Femur (tissue), 1 donor: ENCODE data around the gene C2orf78.
"Not testable (repeated sequence)": the region's sequence is repeated elsewhere in the genome, so short reads cannot be mapped to it uniquely, and the experiment has no call there.

Experiments
- DNase-seq: peaks from one replicate; pipeline ENCODE4 v3.0.0-alpha.2; 2017

The C2orf78 gene

DNA sequence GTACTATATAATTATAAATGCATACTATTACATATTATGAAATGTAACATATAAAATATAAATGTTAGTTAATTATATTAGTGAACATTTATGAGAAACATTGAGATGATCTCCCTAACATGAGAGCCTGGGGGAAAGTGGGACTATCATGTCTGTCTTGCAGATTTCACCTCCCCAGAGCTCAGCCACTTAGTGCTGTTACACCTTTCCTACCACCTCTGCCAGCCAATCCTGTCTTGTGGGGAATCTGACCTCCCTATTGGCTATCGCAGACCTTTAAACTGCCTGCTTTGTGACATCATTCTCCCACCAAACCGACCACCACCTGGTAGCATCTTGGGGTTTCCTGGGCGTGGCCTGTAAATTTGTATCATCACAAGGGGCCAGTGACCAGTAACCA is at the start of gene C2orf78:
TSS of gene C2orf78 (plus strand) at position 301 of the 400 bp plus-strand sequence. CDS start 127 bp downstream, outside the sequence.
- not testable (repeated sequence) for DNase-seq

DNA sequence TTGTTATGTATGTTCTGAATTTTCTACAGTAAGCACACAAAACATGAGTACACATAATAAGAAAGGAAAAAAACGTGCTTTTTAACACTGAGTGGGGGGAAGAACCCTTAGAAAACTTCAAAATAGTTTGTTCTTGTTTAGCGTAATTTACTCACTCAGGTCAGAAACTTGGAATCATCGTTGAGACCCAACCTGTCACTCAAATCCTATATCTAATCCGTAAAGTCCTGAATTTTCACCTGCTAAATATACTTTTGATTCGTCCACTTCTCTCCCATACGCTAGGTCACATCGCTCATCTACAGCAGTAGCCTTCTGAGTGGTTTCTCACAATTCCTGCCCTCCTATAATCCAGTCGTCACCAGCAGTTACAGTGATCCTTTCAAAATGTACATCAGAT is 47.6 kb upstream of the C2orf78 start:
- no peak for DNase-seq

- DNase-seq, result peak; percentile 98
These were observed 46.9 kb upstream of the C2orf78 start, which contains the start of gene TPRKB for GRCh38 chr2:73736855-73737779. TPRKB (minus strand) TSS chr2:73737345; CDS start chr2:73734569, 2,776 bp downstream.

GRCh38 chr2:73739101-73739500 is 44.9 kb upstream of the C2orf78 start:
- DNase-seq, result no peak

GRCh38 chr2:73740767-73741166 is 43.2 kb upstream of the C2orf78 start:
- DNase-seq, result no peak

- no peak for DNase-seq
These were observed 37.7 kb upstream of the C2orf78 start for GRCh38 chr2:73746015-73746876.

- no peak for DNase-seq
These were observed 37.1 kb upstream of the C2orf78 start for GRCh38 chr2:73746877-73747208.

DNA sequence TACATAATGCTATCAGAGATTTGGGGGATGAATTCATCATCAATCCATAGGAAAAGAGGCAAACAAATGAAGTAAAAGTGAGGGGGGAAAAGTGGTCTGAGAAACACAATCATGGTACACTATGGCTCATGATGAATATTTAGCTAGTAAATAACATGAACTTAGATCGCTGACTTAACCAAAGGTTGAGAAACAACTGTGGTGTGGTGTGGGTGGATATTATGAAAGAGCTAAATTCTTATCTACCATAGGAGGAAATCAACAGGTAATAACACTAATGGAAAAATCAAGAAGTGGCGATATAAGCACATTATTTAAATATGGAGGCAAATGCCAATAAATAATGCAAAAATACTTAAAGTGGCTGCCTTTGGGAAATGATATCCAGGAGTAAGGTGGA is 34.7 kb upstream of the C2orf78 start:
- no peak for DNase-seq

DNA sequence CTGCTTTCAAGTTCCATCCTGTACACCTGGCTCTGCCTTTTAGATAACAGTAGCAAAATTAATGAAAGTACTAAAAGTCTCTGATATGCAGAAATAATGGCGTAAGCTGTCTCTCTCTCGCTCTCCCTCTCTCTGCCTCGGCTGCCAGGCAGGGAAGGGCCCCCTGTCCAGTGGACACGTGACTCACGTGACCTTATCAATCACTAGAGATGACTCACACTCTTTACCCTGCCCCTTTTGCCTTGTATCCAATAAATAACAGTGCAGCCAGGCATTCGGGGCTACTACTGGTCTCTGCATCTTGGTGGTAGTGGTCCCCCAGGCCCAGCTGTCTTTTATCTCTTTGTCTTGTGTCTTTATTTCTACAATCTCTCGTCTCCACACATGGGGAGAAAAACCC is 29.7 kb upstream of the C2orf78 start:
- DNase-seq, result not testable (repeated sequence)

DNA sequence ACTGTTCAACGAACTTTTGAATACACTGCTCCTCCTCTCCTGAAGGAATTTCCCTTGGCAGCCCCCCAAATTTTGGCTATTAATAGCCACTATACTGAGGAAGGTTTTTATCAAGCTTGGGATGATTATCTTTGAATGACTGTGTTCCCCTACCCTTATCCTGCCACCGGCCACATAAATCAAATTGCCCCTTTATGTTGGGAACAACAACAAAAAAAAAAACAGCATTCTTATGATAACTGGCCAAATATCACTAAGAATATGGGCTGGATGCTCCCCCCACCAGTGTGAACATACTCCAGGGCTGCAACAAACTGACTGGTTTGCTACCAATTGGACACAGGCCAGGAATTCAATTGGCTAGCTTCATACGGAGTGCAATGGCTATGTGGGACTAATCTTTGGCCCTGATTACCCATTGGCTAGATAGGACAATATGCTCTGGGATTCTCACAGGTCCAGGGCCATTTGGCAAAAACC is 24.7 kb upstream of the C2orf78 start:
- DNase-seq, result no peak

- DNase-seq, result no peak
These were observed 24.1 kb upstream of the C2orf78 start for GRCh38 chr2:73759904-73760303.

- no peak for DNase-seq
These were observed 21.4 kb upstream of the C2orf78 start for GRCh38 chr2:73762571-73762970.

- no peak for DNase-seq
These were observed 19.0 kb upstream of the C2orf78 start for GRCh38 chr2:73764945-73765344.

DNA sequence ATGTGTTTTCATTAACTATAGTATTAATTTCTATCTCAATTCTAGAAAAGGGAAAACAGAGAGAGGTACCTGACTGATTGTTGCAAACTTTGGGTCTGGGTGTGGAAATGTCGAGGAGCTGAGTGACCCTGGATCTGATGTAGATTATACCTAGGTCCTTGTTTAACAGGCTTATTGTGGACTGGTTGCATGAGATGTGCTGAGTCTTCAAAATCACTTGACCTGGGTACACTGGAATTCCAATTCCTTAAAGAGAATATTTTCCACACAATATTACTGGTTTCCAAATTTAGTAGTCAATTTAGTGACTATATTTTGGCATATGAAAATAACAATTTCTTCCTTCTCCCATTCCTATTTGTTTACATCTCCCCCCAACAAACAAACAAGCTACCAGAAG is 17.6 kb upstream of the C2orf78 start:
- no peak for DNase-seq

DNA sequence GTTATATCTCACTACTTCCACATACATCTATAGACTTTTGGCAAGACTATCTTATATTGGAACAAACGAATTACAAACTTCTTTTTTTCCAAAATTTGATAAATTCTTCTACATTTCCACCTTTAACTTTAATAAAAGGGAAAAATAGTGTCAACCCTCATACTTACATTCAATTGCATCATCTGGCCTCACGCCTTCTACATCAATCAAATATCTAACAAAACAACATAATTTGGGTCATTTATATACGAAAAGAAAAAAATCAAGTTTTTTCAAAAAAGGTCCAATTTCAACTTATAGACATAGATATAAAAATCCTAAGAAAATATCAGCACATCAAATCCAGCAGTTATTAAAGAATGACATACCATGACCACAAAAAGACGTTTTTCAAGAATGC is 17.0 kb upstream of the C2orf78 start:
- no peak for DNase-seq

DNA sequence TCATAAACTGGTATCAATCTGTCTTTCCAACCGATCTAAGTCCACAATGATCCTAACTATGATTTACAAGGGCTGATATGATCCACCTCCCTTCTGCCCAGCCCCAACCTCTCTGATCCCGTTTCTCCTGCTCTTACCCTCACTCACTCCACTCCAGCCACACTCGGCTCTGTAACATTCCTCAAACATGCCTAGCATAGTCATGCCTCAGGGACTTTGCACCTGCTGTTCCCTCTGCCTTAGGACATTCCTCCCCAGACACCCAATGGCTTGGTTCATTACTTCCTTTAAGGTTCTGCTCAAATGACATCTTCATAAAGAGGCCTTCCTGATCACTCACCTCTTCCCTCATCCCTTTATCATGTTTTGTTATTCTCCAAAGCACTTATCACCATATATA is 13.3 kb upstream of the C2orf78 start:
- no peak for DNase-seq

GRCh38 chr2:73772819-73773218 is 11.2 kb upstream of the C2orf78 start:
- no peak for DNase-seq

DNA sequence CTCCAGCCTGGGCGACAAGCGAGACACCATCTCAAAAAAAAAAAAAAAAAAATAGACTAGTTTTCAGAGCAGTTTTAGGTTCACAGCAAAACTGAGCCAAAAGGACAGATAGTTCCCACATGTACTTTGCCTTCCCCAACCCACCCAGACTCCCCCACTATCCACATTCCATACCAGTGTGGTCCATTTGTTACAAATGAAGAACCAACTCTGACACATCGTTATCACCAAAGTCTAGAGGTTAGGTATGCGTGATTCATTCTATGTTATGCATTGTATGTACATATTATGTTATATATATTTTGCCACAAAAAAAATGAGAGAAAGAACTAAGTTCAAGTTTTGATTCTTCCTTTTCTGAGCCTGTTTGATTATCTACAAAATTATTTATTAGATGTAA is 7.6 kb upstream of the C2orf78 start:
- no peak for DNase-seq

GRCh38 chr2:73776869-73777519 is 7.0 kb upstream of the C2orf78 start:
- DNase-seq, result no peak

DNA sequence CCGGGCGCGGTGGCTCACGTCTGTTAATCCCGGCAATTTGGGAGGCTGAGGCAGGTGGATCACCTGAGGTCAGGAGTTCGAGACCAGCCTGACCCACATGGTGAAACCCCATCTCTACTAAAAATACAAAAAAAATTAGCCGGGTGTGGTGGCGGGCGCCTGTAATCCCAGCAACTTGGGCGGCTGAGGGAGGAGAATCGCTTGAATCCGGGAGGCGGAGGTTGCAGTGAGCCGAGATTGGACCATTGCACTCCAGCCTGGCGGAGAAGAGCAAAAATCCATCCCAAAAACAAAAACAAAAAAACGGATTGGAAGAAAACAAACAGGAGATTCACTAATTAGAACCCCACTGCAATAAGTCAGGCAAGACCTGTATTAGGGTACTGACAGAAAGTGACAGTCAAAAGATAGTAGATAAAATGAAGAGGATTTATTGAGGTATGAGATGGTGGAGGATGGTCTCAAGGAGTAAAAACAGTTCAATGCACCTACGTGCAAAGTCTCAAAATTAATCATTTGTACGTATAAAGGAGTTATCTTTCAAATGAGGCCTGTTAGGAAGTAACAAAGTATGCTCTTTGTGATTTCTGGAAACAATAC is 5.0 kb upstream of the C2orf78 start:
- not testable (repeated sequence) for DNase-seq

GRCh38 chr2:73779467-73780236 is 4.3 kb upstream of the C2orf78 start, which contains the start of gene DUSP11:
DUSP11 (minus strand) TSS chr2:73780103; CDS start chr2:73779974, 129 bp downstream.
- peak; percentile 97 for DNase-seq

- DNase-seq, result no peak
These were observed 3.8 kb upstream of the C2orf78 start for GRCh38 chr2:73780237-73780582.
